ENCODE results near the gene MSGN1.

DNA sequence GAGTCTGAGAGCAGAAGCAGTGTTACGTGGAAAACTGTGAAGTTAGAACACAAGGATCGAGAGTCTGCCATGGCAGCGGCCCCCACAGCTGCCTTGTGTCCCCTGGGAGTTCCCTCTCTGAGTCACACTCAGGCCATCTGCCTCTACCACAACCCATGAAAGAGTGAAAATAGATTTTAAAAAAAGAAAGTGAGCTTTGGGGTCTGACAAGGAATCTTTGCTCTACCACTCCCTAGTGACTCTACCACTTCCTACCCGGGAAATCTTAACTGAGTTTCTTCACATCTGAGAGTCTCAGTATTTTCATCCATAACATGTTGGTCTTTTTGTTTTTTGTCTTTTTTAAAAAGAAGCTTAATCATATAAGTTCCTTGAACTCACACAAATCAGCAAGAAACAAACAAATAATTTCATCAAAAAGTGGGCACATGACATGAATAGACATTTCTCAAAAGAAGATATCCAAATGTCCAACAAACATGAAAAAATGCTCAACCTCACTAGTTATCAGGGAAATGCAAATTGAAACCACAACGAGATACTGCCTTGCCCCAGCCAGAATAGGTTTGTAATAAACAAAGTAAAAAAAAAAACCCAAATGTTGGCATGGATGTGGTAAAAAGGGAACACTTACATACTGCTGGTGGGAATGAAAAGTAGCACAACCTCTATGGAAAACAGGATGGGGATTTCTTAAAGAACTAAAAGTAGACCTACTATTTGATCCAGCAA lies 2.4 kb upstream of the MSGN1 start:
- TF ChIP-seq, protein P1, sequence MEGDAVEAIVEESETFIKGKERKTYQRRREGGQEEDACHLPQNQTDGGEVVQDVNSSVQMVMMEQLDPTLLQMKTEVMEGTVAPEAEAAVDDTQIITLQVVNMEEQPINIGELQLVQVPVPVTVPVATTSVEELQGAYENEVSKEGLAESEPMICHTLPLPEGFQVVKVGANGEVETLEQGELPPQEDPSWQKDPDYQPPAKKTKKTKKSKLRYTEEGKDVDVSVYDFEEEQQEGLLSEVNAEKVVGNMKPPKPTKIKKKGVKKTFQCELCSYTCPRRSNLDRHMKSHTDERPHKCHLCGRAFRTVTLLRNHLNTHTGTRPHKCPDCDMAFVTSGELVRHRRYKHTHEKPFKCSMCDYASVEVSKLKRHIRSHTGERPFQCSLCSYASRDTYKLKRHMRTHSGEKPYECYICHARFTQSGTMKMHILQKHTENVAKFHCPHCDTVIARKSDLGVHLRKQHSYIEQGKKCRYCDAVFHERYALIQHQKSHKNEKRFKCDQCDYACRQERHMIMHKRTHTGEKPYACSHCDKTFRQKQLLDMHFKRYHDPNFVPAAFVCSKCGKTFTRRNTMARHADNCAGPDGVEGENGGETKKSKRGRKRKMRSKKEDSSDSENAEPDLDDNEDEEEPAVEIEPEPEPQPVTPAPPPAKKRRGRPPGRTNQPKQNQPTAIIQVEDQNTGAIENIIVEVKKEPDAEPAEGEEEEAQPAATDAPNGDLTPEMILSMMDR (IDR thresholded peaks at IDR 0.05): no peak
- TF ChIP-seq EP300 (IDR thresholded peaks at IDR 0.05): no peak
- no peak for TF ChIP-seq POLR2A (IDR thresholded peaks at IDR 0.05)

All from ovary (tissue), 3 donors.